Measurements from ENCODE around the gene SSTR3. TPM values are rescaled to one million over a fixed set of nuclear protein-coding genes. Genes with fewer than 3 reads are reported as not detected.

SSTR3 gene
- total and polyA plus RNA-seq, 10 of the 15 experiments (the other 5 are each of a cell fraction or from before 2014, with no cell fraction given) = 0.03 to 4.5 (median 2.4) TPM

DNA sequence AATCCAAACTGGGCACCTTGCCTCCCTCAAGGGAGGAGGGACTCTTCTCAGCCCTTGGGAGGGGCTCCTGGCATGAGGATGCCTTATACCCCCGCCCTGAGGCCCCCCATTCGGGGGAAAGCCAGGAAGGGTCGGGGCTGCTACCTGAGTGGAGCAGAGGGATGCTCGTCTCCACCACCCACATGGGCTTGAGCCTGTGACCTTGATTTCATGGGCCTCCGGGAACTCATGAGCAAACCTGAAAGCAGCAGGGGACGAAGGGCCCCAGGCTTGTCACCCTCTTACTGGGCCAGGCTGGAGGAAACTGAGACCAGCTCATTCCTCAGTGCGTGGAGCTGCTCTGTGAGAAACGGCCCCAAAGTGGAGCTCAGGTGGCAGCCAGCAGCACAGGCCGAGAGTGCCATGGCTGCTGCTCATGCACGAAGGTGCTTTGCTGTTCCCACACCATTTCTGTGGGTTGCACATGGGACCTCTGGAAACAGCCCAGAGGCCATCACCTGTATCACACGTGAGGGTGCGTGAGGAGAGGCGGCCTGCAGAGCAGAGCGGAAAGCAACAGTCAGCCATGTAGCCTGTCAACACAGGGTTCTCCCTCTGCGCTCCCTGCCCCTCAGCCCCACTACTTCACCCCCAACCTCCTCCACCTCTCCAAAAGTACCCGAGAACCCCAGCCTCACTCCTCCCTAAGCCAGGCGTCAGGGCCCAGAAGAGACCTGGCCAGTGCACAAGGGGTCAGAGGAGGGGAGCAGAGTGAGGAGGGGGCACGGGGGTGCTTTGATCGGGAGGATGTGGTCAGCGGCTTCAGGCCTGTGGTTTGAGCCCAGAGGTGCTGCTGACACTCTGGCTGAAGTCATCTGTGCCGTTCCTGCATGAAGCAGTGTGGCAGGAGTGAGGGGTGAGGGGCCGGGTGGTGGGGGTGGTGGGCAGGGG, 48.4 kb downstream of the SSTR3 start (continued):
- no peak for TF ChIP-seq PAX8 (IDR thresholded peaks at IDR 0.05)
- TF ChIP-seq CHD4 (IDR thresholded peaks at IDR 0.05) = no peak
- TF ChIP-seq, protein P1, sequence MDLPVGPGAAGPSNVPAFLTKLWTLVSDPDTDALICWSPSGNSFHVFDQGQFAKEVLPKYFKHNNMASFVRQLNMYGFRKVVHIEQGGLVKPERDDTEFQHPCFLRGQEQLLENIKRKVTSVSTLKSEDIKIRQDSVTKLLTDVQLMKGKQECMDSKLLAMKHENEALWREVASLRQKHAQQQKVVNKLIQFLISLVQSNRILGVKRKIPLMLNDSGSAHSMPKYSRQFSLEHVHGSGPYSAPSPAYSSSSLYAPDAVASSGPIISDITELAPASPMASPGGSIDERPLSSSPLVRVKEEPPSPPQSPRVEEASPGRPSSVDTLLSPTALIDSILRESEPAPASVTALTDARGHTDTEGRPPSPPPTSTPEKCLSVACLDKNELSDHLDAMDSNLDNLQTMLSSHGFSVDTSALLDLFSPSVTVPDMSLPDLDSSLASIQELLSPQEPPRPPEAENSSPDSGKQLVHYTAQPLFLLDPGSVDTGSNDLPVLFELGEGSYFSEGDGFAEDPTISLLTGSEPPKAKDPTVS (IDR thresholded peaks at IDR 0.05; ENCODE audit: low read depth, low read length) = no peak
- TF ChIP-seq SREBF2 (IDR thresholded peaks at IDR 0.05; ENCODE audit: low read length) = no peak
- TF ChIP-seq, protein P2, sequence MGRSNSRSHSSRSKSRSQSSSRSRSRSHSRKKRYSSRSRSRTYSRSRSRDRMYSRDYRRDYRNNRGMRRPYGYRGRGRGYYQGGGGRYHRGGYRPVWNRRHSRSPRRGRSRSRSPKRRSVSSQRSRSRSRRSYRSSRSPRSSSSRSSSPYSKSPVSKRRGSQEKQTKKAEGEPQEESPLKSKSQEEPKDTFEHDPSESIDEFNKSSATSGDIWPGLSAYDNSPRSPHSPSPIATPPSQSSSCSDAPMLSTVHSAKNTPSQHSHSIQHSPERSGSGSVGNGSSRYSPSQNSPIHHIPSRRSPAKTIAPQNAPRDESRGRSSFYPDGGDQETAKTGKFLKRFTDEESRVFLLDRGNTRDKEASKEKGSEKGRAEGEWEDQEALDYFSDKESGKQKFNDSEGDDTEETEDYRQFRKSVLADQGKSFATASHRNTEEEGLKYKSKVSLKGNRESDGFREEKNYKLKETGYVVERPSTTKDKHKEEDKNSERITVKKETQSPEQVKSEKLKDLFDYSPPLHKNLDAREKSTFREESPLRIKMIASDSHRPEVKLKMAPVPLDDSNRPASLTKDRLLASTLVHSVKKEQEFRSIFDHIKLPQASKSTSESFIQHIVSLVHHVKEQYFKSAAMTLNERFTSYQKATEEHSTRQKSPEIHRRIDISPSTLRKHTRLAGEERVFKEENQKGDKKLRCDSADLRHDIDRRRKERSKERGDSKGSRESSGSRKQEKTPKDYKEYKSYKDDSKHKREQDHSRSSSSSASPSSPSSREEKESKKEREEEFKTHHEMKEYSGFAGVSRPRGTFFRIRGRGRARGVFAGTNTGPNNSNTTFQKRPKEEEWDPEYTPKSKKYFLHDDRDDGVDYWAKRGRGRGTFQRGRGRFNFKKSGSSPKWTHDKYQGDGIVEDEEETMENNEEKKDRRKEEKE (IDR thresholded peaks at IDR 0.05) = no peak
- TF ChIP-seq SUZ12 (IDR thresholded peaks at IDR 0.05; ENCODE audit: unreplicated experiment) = no peak
- no peak for TF ChIP-seq FOS (IDR thresholded peaks at IDR 0.05; ENCODE audit: borderline replicate concordance, extremely low read depth, insufficient read length)
- no peak for TF ChIP-seq ZNF274 (IDR thresholded peaks at IDR 0.05; ENCODE audit: insufficient read depth, insufficient read length)
- TF ChIP-seq ZZZ3 (IDR thresholded peaks at IDR 0.05; ENCODE audit: control insufficient read depth, insufficient read length, low read depth) = no peak
- TF ChIP-seq, protein P3, sequence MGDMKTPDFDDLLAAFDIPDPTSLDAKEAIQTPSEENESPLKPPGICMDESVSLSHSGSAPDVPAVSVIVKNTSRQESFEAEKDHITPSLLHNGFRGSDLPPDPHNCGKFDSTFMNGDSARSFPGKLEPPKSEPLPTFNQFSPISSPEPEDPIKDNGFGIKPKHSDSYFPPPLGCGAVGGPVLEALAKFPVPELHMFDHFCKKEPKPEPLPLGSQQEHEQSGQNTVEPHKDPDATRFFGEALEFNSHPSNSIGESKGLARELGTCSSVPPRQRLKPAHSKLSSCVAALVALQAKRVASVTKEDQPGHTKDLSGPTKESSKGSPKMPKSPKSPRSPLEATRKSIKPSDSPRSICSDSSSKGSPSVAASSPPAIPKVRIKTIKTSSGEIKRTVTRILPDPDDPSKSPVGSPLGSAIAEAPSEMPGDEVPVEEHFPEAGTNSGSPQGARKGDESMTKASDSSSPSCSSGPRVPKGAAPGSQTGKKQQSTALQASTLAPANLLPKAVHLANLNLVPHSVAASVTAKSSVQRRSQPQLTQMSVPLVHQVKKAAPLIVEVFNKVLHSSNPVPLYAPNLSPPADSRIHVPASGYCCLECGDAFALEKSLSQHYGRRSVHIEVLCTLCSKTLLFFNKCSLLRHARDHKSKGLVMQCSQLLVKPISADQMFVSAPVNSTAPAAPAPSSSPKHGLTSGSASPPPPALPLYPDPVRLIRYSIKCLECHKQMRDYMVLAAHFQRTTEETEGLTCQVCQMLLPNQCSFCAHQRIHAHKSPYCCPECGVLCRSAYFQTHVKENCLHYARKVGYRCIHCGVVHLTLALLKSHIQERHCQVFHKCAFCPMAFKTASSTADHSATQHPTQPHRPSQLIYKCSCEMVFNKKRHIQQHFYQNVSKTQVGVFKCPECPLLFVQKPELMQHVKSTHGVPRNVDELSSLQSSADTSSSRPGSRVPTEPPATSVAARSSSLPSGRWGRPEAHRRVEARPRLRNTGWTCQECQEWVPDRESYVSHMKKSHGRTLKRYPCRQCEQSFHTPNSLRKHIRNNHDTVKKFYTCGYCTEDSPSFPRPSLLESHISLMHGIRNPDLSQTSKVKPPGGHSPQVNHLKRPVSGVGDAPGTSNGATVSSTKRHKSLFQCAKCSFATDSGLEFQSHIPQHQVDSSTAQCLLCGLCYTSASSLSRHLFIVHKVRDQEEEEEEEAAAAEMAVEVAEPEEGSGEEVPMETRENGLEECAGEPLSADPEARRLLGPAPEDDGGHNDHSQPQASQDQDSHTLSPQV (IDR thresholded peaks at IDR 0.05) = 0 out of 2 replicates have a peak, but pooled peaks have one; percentile 23
- TF ChIP-seq, protein P4, sequence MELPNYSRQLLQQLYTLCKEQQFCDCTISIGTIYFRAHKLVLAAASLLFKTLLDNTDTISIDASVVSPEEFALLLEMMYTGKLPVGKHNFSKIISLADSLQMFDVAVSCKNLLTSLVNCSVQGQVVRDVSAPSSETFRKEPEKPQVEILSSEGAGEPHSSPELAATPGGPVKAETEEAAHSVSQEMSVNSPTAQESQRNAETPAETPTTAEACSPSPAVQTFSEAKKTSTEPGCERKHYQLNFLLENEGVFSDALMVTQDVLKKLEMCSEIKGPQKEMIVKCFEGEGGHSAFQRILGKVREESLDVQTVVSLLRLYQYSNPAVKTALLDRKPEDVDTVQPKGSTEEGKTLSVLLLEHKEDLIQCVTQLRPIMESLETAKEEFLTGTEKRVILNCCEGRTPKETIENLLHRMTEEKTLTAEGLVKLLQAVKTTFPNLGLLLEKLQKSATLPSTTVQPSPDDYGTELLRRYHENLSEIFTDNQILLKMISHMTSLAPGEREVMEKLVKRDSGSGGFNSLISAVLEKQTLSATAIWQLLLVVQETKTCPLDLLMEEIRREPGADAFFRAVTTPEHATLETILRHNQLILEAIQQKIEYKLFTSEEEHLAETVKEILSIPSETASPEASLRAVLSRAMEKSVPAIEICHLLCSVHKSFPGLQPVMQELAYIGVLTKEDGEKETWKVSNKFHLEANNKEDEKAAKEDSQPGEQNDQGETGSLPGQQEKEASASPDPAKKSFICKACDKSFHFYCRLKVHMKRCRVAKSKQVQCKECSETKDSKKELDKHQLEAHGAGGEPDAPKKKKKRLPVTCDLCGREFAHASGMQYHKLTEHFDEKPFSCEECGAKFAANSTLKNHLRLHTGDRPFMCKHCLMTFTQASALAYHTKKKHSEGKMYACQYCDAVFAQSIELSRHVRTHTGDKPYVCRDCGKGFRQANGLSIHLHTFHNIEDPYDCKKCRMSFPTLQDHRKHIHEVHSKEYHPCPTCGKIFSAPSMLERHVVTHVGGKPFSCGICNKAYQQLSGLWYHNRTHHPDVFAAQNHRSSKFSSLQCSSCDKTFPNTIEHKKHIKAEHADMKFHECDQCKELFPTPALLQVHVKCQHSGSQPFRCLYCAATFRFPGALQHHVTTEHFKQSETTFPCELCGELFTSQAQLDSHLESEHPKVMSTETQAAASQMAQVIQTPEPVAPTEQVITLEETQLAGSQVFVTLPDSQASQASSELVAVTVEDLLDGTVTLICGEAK (IDR thresholded peaks at IDR 0.05; ENCODE audit: borderline replicate concordance) = no peak
- TF ChIP-seq, protein P5, sequence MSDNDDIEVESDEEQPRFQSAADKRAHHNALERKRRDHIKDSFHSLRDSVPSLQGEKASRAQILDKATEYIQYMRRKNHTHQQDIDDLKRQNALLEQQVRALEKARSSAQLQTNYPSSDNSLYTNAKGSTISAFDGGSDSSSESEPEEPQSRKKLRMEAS (IDR thresholded peaks at IDR 0.05; ENCODE audit: low read depth, low read length) = no peak; the same call in 1 of the 2 replicates
- peak; percentile 92 for TF ChIP-seq PAX5 (IDR thresholded peaks at IDR 0.05; ENCODE audit: borderline replicate concordance, low read depth, low read length)

All from GM12878 (cell line).